ENCODE measurements around the gene RNASEH2C. TPM values are rescaled to one million over a fixed set of nuclear protein-coding genes. Genes with fewer than 3 reads are reported as not detected.
A peak's percentile ranks its signal among the peaks of the same experiment; 100 is the strongest.

RNASEH2C gene
- total RNA-seq, 1 experiment from 2014 or later: 80.2 TPM

GRCh38 chr11:65714433-65714832 is 6.2 kb downstream of the RNASEH2C start:
- peaks cover 16% of the 10 kb centered on the region for H3K4me1 ChIP-seq (ENCODE audit: insufficient read depth, low read length, poor library complexity, severe bottlenecking)
- POLR2A ChIA-PET (ENCODE audit: low non-redundant PET): no interaction called here
- no peak for DNase-seq (ENCODE audit: low spot score)
- H3K27me3 ChIP-seq (replicated peaks; ENCODE audit: insufficient read depth, low read depth, low read length, poor library complexity): no peaks in the 10 kb centered on the region
- no peaks in the 10 kb centered on the region for H3K9me3 ChIP-seq (ENCODE audit: low read depth, low read length, poor library complexity, severe bottlenecking)
- H3K4me3 ChIP-seq (ENCODE audit: low read depth, low read length, poor library complexity, severe bottlenecking): no peak overlapping the region
- CTCF ChIA-PET: no interaction called here
- TF ChIP-seq CTCF (conservative IDR thresholded peaks at IDR 0.05; ENCODE audit: low read depth, low read length) (no peak), EZH2 (IDR thresholded peaks at IDR 0.05; ENCODE audit: borderline replicate concordance, low read depth, low read length, poor library complexity, severe bottlenecking) (no peak)
- peaks cover 65% of the 10 kb centered on the region for H3K36me3 ChIP-seq (ENCODE audit: insufficient read depth, low read length, poor library complexity, severe bottlenecking)
- H3K27ac ChIP-seq (ENCODE audit: low read depth, low read length, poor library complexity, severe bottlenecking): no peak overlapping the region
- no TSS peak for BruUV-seq (replicated peaks)
- intact Hi-C loops (cut with micrococcal nuclease; ENCODE audit: unreplicated experiment): loop anchor here (5.0 kb wide), 1 partner anchor 68 kb away; the partner anchor contains the start of gene AP5B1

- BruUV-seq (replicated peaks): no TSS peak
- intact Hi-C loops (cut with micrococcal nuclease; ENCODE audit: unreplicated experiment): loop anchor here (2.0 to 5.0 kb wide), 2 partner anchors 69 to 105 kb away; partner anchors contain the start of gene AP5B1
- no peak for TF ChIP-seq CTCF (conservative IDR thresholded peaks at IDR 0.05; ENCODE audit: low read depth, low read length)
- TF ChIP-seq EZH2 (IDR thresholded peaks at IDR 0.05; ENCODE audit: borderline replicate concordance, low read depth, low read length, poor library complexity, severe bottlenecking): no peak
- POLR2A ChIA-PET (ENCODE audit: low non-redundant PET): no interaction called here
- Histone ChIP-seq H3K27ac (ENCODE audit: low read depth, low read length, poor library complexity, severe bottlenecking) (peak overlapping the region; percentile 99), H3K9me3 (ENCODE audit: low read depth, low read length, poor library complexity, severe bottlenecking) (no peaks in the 10 kb centered on the region), H3K36me3 (ENCODE audit: insufficient read depth, low read length, poor library complexity, severe bottlenecking) (peaks cover 54% of the 10 kb centered on the region), H3K4me3 (ENCODE audit: low read depth, low read length, poor library complexity, severe bottlenecking) (peak overlapping the region; percentile 58), H3K4me1 (ENCODE audit: insufficient read depth, low read length, poor library complexity, severe bottlenecking) (peaks cover 10% of the 10 kb centered on the region), H3K27me3 (replicated peaks; ENCODE audit: insufficient read depth, low read depth, low read length, poor library complexity) (no peaks in the 10 kb centered on the region)
- CTCF ChIA-PET: interaction anchor here (1.4 kb wide), 1 partner anchor 67 kb away, joined by 7 read pairs; the partner anchor contains the start of gene AP5B1
- DNase-seq (ENCODE audit: low spot score): no peak
Observed at GRCh38 chr11:65713212-65713969, 7.2 kb downstream of the RNASEH2C start.

GRCh38 chr11:65712633-65713076 is 7.9 kb downstream of the RNASEH2C start:
- TSS peak; percentile 67 for BruUV-seq (replicated peaks)
- H3K27ac ChIP-seq (ENCODE audit: low read depth, low read length, poor library complexity, severe bottlenecking): peak overlapping the region; percentile 99
- H3K36me3 ChIP-seq (ENCODE audit: insufficient read depth, low read length, poor library complexity, severe bottlenecking): peaks cover 47% of the 10 kb centered on the region
- DNase-seq (ENCODE audit: low spot score): no peak
- POLR2A ChIA-PET (ENCODE audit: low non-redundant PET): interaction anchor here (0.6 to 0.9 kb wide), 2 partner anchors 8 to 146 kb away, joined by 3 to 18 read pairs; partner anchors contain the start of gene RNASEH2C
- CTCF ChIA-PET: interaction anchor here (0.6 to 1.7 kb wide), 11 partner anchors 8 to 718 kb away, joined by 3 to 13 read pairs (median 4); partner anchors contain the start of genes AP5B1, FIBP, MUS81 and RNASEH2C
- intact Hi-C loops (cut with micrococcal nuclease; ENCODE audit: unreplicated experiment): loop anchor here (2.0 to 5.0 kb wide), 2 partner anchors 70 to 106 kb away; partner anchors contain the start of gene AP5B1
- H3K27me3 ChIP-seq (replicated peaks; ENCODE audit: insufficient read depth, low read depth, low read length, poor library complexity): no peaks in the 10 kb centered on the region
- TF ChIP-seq EZH2 (IDR thresholded peaks at IDR 0.05; ENCODE audit: borderline replicate concordance, low read depth, low read length, poor library complexity, severe bottlenecking) (no peak), CTCF (conservative IDR thresholded peaks at IDR 0.05; ENCODE audit: low read depth, low read length) (no peak)
- H3K4me1 ChIP-seq (ENCODE audit: insufficient read depth, low read length, poor library complexity, severe bottlenecking): peaks cover 10% of the 10 kb centered on the region
- H3K9me3 ChIP-seq (ENCODE audit: low read depth, low read length, poor library complexity, severe bottlenecking): no peaks in the 10 kb centered on the region
- peak overlapping the region; percentile 58 for H3K4me3 ChIP-seq (ENCODE audit: low read depth, low read length, poor library complexity, severe bottlenecking)

Measured in A673 (cell line).